CD14-positive monocyte (primary cell): ENCODE data around the gene GREB1. TPM values are rescaled to one million over a fixed set of nuclear protein-coding genes. Genes with fewer than 3 reads are reported as not detected.
A peak's percentile ranks its signal among the peaks of the same experiment; 100 is the strongest.

ENCODE experiments used
- DNase-seq, 3 donors: peaks; one replicate each; pipeline ENCODE4 v3.0.0-alpha.2; 2011 to 2022
- H2AFZ ChIP-seq: 2 replicates; pipeline ENCODE4 v1.6.0; 2012; ENCODE audit warnings: mild to moderate bottlenecking, low read depth, low read length, inconsistent platforms; ENCODE audit not compliant: insufficient read depth, poor library complexity, severe bottlenecking
- H3K27ac ChIP-seq, 2 donors: 1 replicate in 1 of 2; 2 replicates in 1 of 2; pipeline ENCODE4 v1.5.1; 2012 to 2013; ENCODE audit warnings: low read length in 2 of 2, control low read depth in 1 of 2, inconsistent platforms in 1 of 2, low read depth in 1 of 2, mild to moderate bottlenecking in 1 of 2
- H3K27me3 ChIP-seq, 2 donors: one replicate each; pipeline versions ENCODE4 v1.6.0 to v1.6.1; 2011 to 2013; ENCODE audit warnings: low read length in 2 of 2; ENCODE audit not compliant: control insufficient read depth in 2 of 2, insufficient read depth in 2 of 2
- H3K36me3 ChIP-seq, 2 donors: replicated peaks in 1 of 2; 1 replicate in 1 of 2; 2 replicates in 1 of 2; pipeline versions ENCODE4 v1.5.1 to v1.6.1; 2012 to 2013; ENCODE audit warnings: low read length in 2 of 2, control low read depth in 1 of 2, inconsistent platforms in 1 of 2, mild to moderate bottlenecking in 1 of 2; ENCODE audit not compliant: insufficient read depth in 2 of 2, control insufficient read depth in 1 of 2
- H3K4me1 ChIP-seq, 2 donors: 1 replicate in 1 of 2; 2 replicates in 1 of 2; pipeline versions ENCODE4 v1.5.1 to v1.6.1; 2012 to 2013; ENCODE audit warnings: low read length in 2 of 2, control low read depth in 1 of 2, inconsistent platforms in 1 of 2, mild to moderate bottlenecking in 1 of 2, moderate library complexity in 1 of 2; ENCODE audit not compliant: insufficient read depth in 2 of 2, control insufficient read depth in 1 of 2
- H3K4me2 ChIP-seq: replicated peaks from 2 replicates; pipeline ENCODE3; 2012; ENCODE audit warnings: low read length, moderate library complexity, mild to moderate bottlenecking; ENCODE audit not compliant: poor library complexity, severe bottlenecking; ENCODE audit errors: extremely low read depth
- H3K4me3 ChIP-seq, 3 experiments: fragments of 200-600 bp in 1 of 3; sonication (generic) in 1 of 3; replicated peaks in 1 of 3; 1 replicate in 2 of 3; 2 replicates in 1 of 3; pipeline ENCODE4 v1.5.1; 2011 to 2013; ENCODE audit warnings: low read length in 3 of 3, mild to moderate bottlenecking in 3 of 3, control low read depth in 2 of 3, low read depth in 2 of 3, inconsistent platforms in 1 of 3, moderate library complexity in 1 of 3
- H3K79me2 ChIP-seq: 2 replicates; pipeline ENCODE4 v1.6.0; 2012; ENCODE audit warnings: mild to moderate bottlenecking, control low read depth, inconsistent platforms, low read length, moderate library complexity; ENCODE audit not compliant: insufficient read depth
- H3K9ac ChIP-seq: 2 replicates; pipeline ENCODE4 v1.6.0; 2017; ENCODE audit warnings: low read length, mild to moderate bottlenecking; ENCODE audit not compliant: insufficient read depth, poor library complexity, severe bottlenecking
- H3K9me3 ChIP-seq, 2 donors: replicated peaks in 1 of 2; 1 replicate in 1 of 2; 2 replicates in 1 of 2; pipeline versions ENCODE4 v1.5.1 to v1.6.1; 2012 to 2013; ENCODE audit warnings: low read length in 2 of 2, control low read depth in 1 of 2; ENCODE audit not compliant: control insufficient read depth in 1 of 2, insufficient read depth in 1 of 2
- H4K20me1 ChIP-seq: 2 replicates; pipeline ENCODE4 v1.6.0; 2012; ENCODE audit warnings: mild to moderate bottlenecking, low read length, control low read depth, moderate library complexity; ENCODE audit not compliant: insufficient read depth
- H3K27ac Mint-ChIP-seq, 7 donors: one replicate each; pipeline ENCODE4 v1.8.0; 2020; ENCODE audit warnings: mild to moderate bottlenecking in 7 of 7, mixed read lengths in 7 of 7, moderate library complexity in 6 of 7, inconsistent platforms in 2 of 7
- H3K27me3 Mint-ChIP-seq, 3 donors: one replicate each; pipeline ENCODE4 v1.8.0; 2021 to 2022; ENCODE audit warnings: low read depth in 3 of 3, mild to moderate bottlenecking in 3 of 3, mixed read lengths in 3 of 3, moderate library complexity in 3 of 3, inconsistent platforms in 1 of 3
- H3K36me3 Mint-ChIP-seq, 2 donors: one replicate each; pipeline ENCODE4 v1.8.0; 2020; ENCODE audit warnings: mixed read lengths in 2 of 2, inconsistent platforms in 1 of 2, mild to moderate bottlenecking in 1 of 2
- H3K4me1 Mint-ChIP-seq: one replicate; pipeline ENCODE4 v1.8.0; 2020; ENCODE audit warnings: mild to moderate bottlenecking, mixed read lengths
- H3K4me3 Mint-ChIP-seq, 2 donors: one replicate each; pipeline ENCODE4 v1.8.0; 2020; ENCODE audit warnings: mild to moderate bottlenecking in 2 of 2, mixed read lengths in 2 of 2, moderate library complexity in 1 of 2
- H3K9me3 Mint-ChIP-seq, 7 donors: one replicate each; pipeline ENCODE4 v1.8.0; 2020 to 2022; ENCODE audit warnings: mixed read lengths in 7 of 7, mild to moderate bottlenecking in 6 of 7, moderate library complexity in 6 of 7, inconsistent platforms in 2 of 7
- WGBS: methylation state at CpG from one replicate; pipeline ENCODE4 v1.1.5; 2013; ENCODE audit warnings: missing lambda C conversion rate; ENCODE audit not compliant: insufficient coverage; 5-methylcytosine and 5-hydroxymethylcytosine counted together
- intact Hi-C, 2 donors: fragments of 100-400 bp; cut with micrococcal nuclease; formaldehyde crosslinking; loops; one replicate each; pipeline versions ENCODE4 v1.15.0 to v1.15.1; 2023
- polyA plus RNA-seq, 3 donors: library from polyadenylated mRNA; depleted of rRNA in 1 of 3; unstranded in 2 of 3; stranded (reverse) in 1 of 3; fragments of 300-500 nt in 2 of 3; fragments of >200 nt in 1 of 3; fragmentation: Illumina TruSeq in 2 of 3; gene quantifications; 1 replicate in 2 of 3; 2 replicates in 1 of 3; pipeline ENCODE4 v1.2.3, GENCODE V29; 2012 to 2021
- TF ChIP-seq, protein P1 (sequence below): fragments of 200-600 bp; IDR thresholded peaks from one replicate; pipeline ENCODE4 v1.8.0; 2022; ENCODE audit warnings: antibody characterized with exemption, mild to moderate bottlenecking

GREB1 gene
- polyA plus RNA-seq, 3 donors = not detected

DNA sequence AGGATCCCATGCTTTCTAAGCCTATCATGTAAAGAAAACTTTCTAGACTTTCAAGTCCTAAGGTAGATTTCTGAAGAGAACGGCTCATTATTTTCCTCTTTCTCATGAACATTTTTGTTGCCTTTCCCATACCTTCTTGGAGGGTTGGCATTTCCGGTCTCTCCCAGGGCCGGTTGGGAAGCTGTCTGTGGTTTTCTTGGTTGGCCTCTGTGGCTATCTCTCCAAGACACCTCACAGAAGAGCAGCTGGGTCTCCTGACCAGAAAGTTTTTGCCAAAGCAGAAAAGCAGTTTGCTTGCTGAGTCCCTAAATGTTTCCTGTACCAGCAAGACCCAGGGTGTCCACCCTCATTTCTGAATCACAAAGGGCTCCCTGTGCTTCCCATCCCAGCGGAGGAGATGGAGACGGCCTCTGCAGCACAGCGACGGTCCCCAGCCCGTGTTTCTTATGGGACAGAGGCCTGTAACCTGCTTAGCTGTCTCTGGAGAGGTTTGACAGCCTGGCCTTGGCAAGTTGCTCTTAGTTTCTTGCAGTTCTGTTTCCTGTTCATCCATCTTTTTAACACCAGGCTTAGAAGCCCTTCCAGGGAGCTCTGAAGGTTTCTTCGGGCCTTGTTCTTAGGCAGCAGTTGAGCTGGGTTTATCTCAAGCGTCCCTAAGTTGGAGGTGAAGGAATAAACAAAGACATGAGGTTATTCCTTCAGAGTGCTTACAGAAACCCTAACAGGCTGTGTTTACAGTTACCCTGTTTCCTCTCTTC is 39.8 kb downstream of the GREB1 start:
- no peak overlapping the region for H3K4me3 Mint-ChIP-seq
- H4K20me1 ChIP-seq = no peaks in the 10 kb centered on the region

DNA sequence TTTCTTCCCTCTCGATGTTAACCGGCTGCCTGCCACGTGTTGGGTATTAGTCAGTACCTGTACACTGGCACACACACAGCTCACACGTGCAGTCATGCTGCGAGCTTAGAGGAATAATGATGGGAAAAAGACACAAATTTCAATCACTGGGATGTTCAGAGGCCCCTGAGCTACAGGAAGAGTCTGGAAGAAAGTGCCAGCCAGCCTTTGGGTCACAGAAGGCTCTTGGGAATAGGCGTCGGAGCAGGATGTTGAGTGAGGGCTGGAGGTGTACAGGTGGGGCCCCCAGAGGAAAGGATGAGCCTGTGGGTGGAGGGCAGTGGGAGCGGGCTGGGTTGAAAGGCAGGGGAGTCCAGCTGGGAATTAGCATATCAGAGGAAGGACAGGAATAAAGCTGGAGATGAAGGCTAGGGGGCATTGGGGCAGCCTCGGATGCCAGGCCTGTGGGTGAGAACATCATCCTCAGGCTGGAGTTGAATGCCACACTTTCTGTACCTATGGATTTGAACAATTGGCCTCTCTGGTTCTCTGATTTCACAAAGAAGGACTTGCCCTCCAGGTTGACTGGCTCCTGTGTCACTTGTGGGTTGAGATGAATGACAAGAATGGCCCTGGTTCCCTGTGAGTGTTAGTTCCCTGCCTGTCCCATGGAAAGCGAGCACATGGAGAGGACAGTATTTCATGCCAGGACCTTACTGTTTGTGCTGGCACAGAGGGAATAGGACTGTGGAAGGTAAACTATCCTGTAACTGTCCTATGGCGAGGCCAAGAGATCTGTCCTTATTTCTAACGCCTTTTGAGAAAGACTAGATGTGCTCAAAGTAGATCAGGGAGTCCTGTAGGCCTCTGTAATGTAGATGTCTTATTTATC is 40.6 kb downstream of the GREB1 start:
- H3K9me3 ChIP-seq = no peaks in the 10 kb centered on the region
- no peaks in the 10 kb centered on the region for H4K20me1 ChIP-seq
- 91% methylated on average over 10 of the region's 12 CpGs for WGBS
- Mint-ChIP-seq H3K4me3 (no peak overlapping the region), H3K9me3 (no peaks in the 10 kb centered on the region), H3K27me3 (peaks cover 0 to 14% (median 3%) of the 10 kb centered on the region in 3 donors), H3K27ac (peak overlapping the region in 1 of 7 donors; percentile 51), H3K4me1 (peaks cover 4% of the 10 kb centered on the region), H3K36me3 (no peaks in the 10 kb centered on the region)
- H3K79me2 ChIP-seq = no peaks in the 10 kb centered on the region
- no peaks in the 10 kb centered on the region for H3K36me3 ChIP-seq
- H3K4me1 ChIP-seq = no peaks in the 10 kb centered on the region
- no peak overlapping the region for H3K4me2 ChIP-seq
- no peaks in the 10 kb centered on the region for H3K27me3 ChIP-seq
- no peak for DNase-seq
- intact Hi-C loops = no loop called here
- H3K9ac ChIP-seq = no peak overlapping the region
- no peak overlapping the region for H2AFZ ChIP-seq
- no peak overlapping the region for H3K27ac ChIP-seq
- TF ChIP-seq, protein P1, sequence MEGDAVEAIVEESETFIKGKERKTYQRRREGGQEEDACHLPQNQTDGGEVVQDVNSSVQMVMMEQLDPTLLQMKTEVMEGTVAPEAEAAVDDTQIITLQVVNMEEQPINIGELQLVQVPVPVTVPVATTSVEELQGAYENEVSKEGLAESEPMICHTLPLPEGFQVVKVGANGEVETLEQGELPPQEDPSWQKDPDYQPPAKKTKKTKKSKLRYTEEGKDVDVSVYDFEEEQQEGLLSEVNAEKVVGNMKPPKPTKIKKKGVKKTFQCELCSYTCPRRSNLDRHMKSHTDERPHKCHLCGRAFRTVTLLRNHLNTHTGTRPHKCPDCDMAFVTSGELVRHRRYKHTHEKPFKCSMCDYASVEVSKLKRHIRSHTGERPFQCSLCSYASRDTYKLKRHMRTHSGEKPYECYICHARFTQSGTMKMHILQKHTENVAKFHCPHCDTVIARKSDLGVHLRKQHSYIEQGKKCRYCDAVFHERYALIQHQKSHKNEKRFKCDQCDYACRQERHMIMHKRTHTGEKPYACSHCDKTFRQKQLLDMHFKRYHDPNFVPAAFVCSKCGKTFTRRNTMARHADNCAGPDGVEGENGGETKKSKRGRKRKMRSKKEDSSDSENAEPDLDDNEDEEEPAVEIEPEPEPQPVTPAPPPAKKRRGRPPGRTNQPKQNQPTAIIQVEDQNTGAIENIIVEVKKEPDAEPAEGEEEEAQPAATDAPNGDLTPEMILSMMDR = no peak
- no peak overlapping the region for H3K4me3 ChIP-seq

More for the DNA sequence above, 39.8 kb downstream of the GREB1 start:
- 97% methylated on average over 7 of the region's 10 CpGs for WGBS
- Histone ChIP-seq H3K36me3 (no peaks in the 10 kb centered on the region), H3K4me3 (no peak overlapping the region), H3K9me3 (no peaks in the 10 kb centered on the region), H3K4me2 (no peak overlapping the region), H3K27ac (no peak overlapping the region), H3K9ac (no peak overlapping the region), H3K27me3 (no peaks in the 10 kb centered on the region), H3K4me1 (no peaks in the 10 kb centered on the region), H3K79me2 (no peaks in the 10 kb centered on the region), H2AFZ (no peak overlapping the region)
- intact Hi-C loops = no loop called here
- Mint-ChIP-seq H3K27ac (peak overlapping the region in 1 of 7 donors; percentile 51), H3K27me3 (peaks cover 0 to 14% (median 3%) of the 10 kb centered on the region in 3 donors), H3K36me3 (no peaks in the 10 kb centered on the region), H3K9me3 (no peaks in the 10 kb centered on the region), H3K4me1 (peaks cover 4% of the 10 kb centered on the region)
- TF ChIP-seq, protein P1 = no peak
- DNase-seq = no peak
